Ecto neural progenitor cell (in vitro differentiated cells): ENCODE results near the gene BTAF1.
"Not testable (repeated sequence)": the region's sequence is repeated elsewhere in the genome, so short reads cannot be mapped to it uniquely, and the experiment has no call there.

ENCODE experiments used
- DNase-seq: peaks from one replicate; pipeline ENCODE4 v3.0.0-alpha.2; 2018; ENCODE audit warnings: low spot score

The BTAF1 gene

GRCh38 chr10:91923371-91924211 is at the start of gene BTAF1:
TSS of gene BTAF1 (plus strand) at chr10:91923770. CDS start at chr10:91924077, 307 bp downstream.
- peak; percentile 93 for DNase-seq

DNA sequence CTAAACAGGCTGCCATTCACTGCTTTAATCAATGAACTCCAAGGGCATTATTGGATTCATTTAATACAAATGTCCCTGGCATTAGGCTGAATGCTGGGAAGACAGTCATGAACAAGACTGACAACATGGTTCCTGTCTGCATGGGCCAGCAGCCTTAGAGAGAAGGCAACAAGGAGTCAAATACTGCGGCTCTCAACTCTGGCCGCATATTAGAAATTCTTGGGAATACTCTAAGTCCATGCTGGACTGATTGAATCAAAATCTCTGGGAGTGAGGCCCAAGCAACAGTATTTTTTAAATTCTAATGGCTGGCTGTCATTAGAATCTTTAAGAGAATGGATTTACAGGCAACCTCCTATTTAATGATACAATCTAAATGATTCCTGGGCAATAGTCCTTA is 48.4 kb upstream of the BTAF1 start:
- DNase-seq: no peak

- no peak for DNase-seq
These were observed 47.8 kb upstream of the BTAF1 start for GRCh38 chr10:91875779-91876178.

DNA sequence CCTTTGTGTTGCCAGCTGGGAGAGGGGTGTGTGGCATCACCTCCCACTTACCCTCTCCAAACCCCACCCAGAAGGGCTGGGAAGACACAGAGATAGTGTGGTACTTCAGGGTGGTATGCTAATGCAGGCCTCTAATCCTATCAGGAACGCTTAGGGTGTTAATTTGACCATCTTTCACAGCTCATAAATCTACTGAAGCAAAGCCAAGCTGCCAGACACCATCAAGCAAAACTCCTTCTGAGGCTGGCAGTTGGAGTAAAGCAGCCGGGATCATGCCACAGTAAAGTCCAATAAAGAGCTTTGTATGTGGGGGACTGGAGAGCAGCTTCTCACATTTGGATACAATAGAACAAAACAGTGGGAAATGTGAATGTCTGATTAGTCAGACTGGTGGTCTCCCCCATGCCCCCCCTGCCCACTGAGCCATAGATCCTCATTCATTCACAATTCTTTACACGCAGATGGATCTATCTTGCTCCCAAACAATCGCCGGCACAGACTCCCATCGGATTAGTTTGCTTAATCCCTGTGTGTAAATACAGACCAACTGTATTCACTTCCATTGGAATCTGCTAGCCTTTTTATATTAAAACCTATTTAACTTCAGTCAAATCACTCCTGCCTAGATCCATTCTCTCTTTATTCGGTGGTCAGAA is 43.9 kb upstream of the BTAF1 start:
- peak; percentile 75 for DNase-seq

GRCh38 chr10:91880310-91880709 is 43.3 kb upstream of the BTAF1 start:
- DNase-seq: peak; percentile 60

GRCh38 chr10:91883549-91884444 is 39.8 kb upstream of the BTAF1 start:
- peak; percentile 72 for DNase-seq

DNA sequence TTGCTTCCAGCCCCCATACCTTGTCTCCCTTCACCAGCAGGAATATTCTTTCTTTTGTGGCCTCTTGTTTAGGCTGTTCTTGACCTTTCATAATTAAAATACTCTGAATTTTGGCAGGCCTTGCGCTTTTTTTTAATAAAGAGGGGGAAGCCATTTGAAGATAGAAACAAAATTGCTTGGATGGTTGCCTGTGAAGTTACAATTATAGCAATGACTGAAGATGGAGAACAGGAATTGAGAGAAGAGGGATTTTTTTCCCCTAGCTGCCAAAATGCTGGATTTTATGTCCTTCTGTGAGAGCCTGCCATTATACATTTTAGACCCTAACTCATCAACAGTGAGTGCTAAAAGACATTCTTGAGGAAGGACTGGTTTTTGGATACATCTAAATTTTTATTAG is 39.0 kb upstream of the BTAF1 start:
- DNase-seq: no peak

- DNase-seq: no peak
These were observed 38.0 kb upstream of the BTAF1 start for GRCh38 chr10:91885362-91886079.

DNA sequence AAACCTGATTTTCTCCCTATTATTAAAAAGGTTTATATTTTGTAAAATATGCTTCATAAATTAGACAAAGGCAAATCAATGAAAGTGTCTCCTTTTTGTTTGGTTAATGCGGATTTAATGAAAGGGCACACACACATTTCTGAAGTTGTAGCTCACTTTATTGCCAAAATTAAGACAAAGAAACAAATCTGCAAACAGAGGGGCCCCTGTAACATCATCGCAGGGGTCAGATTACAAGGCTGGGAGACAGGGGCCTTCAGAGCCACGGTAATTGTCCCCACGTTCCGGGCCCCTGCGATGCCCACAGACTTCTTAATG is 36.7 kb upstream of the BTAF1 start:
- DNase-seq: no peak

- DNase-seq: peak; percentile 94
These were observed 36.1 kb upstream of the BTAF1 start for GRCh38 chr10:91887272-91888076.

GRCh38 chr10:91891125-91892001 is 32.2 kb upstream of the BTAF1 start:
- DNase-seq: no peak

GRCh38 chr10:91893051-91893450 is 30.5 kb upstream of the BTAF1 start:
- DNase-seq: no peak

- DNase-seq: not testable (repeated sequence)
These were observed 29.3 kb upstream of the BTAF1 start for GRCh38 chr10:91894261-91894685.

- DNase-seq: no peak
These were observed 27.3 kb upstream of the BTAF1 start for GRCh38 chr10:91896212-91896756.

DNA sequence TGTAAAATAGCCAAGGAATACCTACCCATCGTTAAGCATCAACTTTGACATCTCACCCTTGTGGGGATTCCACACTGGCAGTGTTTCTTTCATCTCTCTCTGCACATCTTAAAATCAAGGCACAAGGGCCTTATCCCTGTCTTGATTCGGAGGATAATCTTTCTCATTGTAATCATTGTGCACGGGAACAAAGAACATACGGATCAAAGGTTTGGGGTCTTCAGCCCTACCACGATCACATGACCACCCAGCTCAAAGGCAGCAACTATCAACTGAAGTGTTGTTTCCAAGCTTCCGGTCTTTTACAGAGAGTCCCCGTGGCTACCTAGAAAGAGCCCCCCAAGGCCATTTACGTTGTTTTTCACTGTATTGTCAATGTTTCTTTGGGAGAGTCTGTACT is 26.1 kb upstream of the BTAF1 start:
- no peak for DNase-seq

DNA sequence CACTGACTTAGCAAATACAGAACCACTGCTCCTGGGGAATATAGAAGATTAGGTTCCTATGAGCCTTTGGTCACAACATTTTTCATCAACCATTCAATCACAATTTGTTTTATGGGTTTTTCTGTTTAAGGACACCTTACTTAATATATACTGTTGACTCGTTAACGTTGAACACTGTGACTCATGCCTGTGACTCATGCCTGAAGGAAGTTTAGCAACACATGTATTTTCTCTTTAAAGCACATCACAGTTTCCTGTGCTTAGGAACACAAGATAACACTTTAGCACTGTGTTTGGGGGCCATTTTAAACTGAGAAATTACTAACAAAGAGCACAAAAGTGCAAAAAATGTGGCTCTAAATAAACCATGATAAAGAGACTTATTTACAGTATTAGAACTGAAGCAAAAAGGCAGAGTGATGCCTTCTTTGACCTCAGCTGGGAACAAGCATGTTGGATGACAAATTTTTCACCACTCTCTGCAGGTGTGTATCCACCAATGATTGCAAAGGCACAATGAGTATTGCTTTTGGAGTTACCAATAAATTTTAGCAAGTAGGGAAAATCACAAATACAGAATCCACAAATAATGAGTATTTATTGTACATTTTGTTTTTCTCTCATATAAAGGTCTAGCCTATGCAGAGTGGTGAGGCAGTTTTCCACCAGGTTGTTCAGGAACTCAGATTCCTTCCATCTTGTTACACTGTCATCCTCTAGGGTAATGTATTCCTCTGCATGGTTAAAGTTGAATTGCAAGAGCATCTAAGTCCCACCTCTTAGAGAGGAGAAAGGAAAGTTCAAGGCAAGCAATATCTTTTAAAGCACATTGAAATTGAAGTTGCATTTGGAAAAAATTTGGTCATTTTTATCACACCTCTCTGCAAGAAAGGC is 21.5 kb upstream of the BTAF1 start:
- DNase-seq: no peak

- no peak for DNase-seq
These were observed 16.5 kb upstream of the BTAF1 start for GRCh38 chr10:91907033-91907594.

- DNase-seq: peak; percentile 56
These were observed 15.6 kb upstream of the BTAF1 start for GRCh38 chr10:91907914-91908336.
